SK-N-SH treated with all-trans-retinoic acid at 6 μM for 48 hours (cell line): Measurements from ENCODE around the gene HS3ST2.
"Not testable (repeated sequence)": the region's sequence is repeated elsewhere in the genome, so short reads cannot be mapped to it uniquely, and the experiment has no call there.

Experiments used
- ATAC-seq: fragments of 200-7000 bp; cut with Tn5 transposase; 3 replicates; pipeline ENCODE4 v1.9.1; 2020; ENCODE audit warnings: mild to moderate bottlenecking, moderate library complexity
- CSDC2 ChIP-seq: fragments of 250-450 bp; sonication (Bioruptor Pico); IDR thresholded peaks from 2 replicates; pipeline ENCODE4 v1.5.0; 2020; ENCODE audit warnings: mild to moderate bottlenecking, moderate library complexity
- ESRRG ChIP-seq: fragments of 250-450 bp; sonication (Bioruptor Pico); IDR thresholded peaks from 2 replicates; pipeline ENCODE4 v1.6.1; 2021; ENCODE audit warnings: mild to moderate bottlenecking
- GLIS3 ChIP-seq: fragments of 250-450 bp; sonication (Bioruptor Pico); IDR thresholded peaks from 2 replicates; pipeline ENCODE4 v1.5.0; 2020; ENCODE audit warnings: mild to moderate bottlenecking, moderate library complexity
- ISL1 ChIP-seq: fragments of 250-450 bp; sonication (Bioruptor Pico); IDR thresholded peaks from 2 replicates; pipeline ENCODE4 v2.1.2; 2022; ENCODE audit warnings: mild to moderate bottlenecking, moderate library complexity
- OSR1 ChIP-seq: fragments of 250-450 bp; sonication (Bioruptor Pico); IDR thresholded peaks from 2 replicates; pipeline ENCODE4 v1.8.0; 2022; ENCODE audit warnings: moderate library complexity, mild to moderate bottlenecking, inconsistent platforms
- PPARA ChIP-seq: fragments of 250-450 bp; sonication (Bioruptor Pico); IDR thresholded peaks from 2 replicates; pipeline ENCODE4 v1.5.0; 2020; ENCODE audit warnings: mild to moderate bottlenecking, borderline replicate concordance
- SNAI2 ChIP-seq: fragments of 250-450 bp; sonication (Bioruptor Pico); IDR thresholded peaks from 2 replicates; pipeline ENCODE4 v1.5.0; 2020; ENCODE audit warnings: mild to moderate bottlenecking, moderate library complexity
- TCF4 ChIP-seq: fragments of 250-450 bp; sonication (Bioruptor Pico); IDR thresholded peaks from 2 replicates; pipeline ENCODE4 v1.8.0; 2021; ENCODE audit warnings: mild to moderate bottlenecking, moderate library complexity, borderline replicate concordance
- TOX ChIP-seq: fragments of 250-450 bp; sonication (Bioruptor Pico); IDR thresholded peaks from 2 replicates; pipeline ENCODE4 v1.8.0; 2021; ENCODE audit warnings: mild to moderate bottlenecking, moderate library complexity, borderline replicate concordance
- ZC3H10 ChIP-seq: fragments of 250-450 bp; sonication (Bioruptor Pico); IDR thresholded peaks from 2 replicates; pipeline ENCODE4 v1.5.1; 2021; ENCODE audit warnings: mild to moderate bottlenecking, moderate library complexity
- ZFP3 ChIP-seq: fragments of 250-450 bp; sonication (Bioruptor Pico); IDR thresholded peaks from 2 replicates; pipeline ENCODE4 v1.5.0; 2020; ENCODE audit warnings: mild to moderate bottlenecking, moderate library complexity
- ZFP30 ChIP-seq: fragments of 450-650 bp; formaldehyde crosslinking; IDR thresholded peaks from 2 replicates; pipeline ENCODE4 v1.5.0; 2022; ENCODE audit warnings: mild to moderate bottlenecking, moderate library complexity
- ZNF565 ChIP-seq: fragments of 450-650 bp; formaldehyde crosslinking; conservative IDR thresholded peaks from 2 replicates; pipeline ENCODE4 v1.5.0; 2020; ENCODE audit warnings: low read depth, mild to moderate bottlenecking, moderate library complexity
- ZNF70 ChIP-seq: fragments of 450-650 bp; formaldehyde crosslinking; IDR thresholded peaks from 2 replicates; pipeline ENCODE4 v1.5.0; 2020; ENCODE audit warnings: mild to moderate bottlenecking, moderate library complexity
- ZNF8 ChIP-seq: fragments of 450-650 bp; formaldehyde crosslinking; IDR thresholded peaks from 2 replicates; pipeline ENCODE4 v1.5.0; 2020; ENCODE audit warnings: mild to moderate bottlenecking, moderate library complexity
- TF ChIP-seq, protein P1 (sequence below): fragments of 250-450 bp; sonication (Bioruptor Pico); IDR thresholded peaks from 2 replicates; pipeline ENCODE4 v1.5.0; 2020; ENCODE audit warnings: mild to moderate bottlenecking, moderate library complexity
- TF ChIP-seq, protein P2 (sequence below): fragments of 250-450 bp; sonication (Bioruptor Pico); IDR thresholded peaks from 2 replicates; pipeline ENCODE4 v1.5.1; 2020; ENCODE audit warnings: low read depth, mild to moderate bottlenecking, moderate library complexity
- TF ChIP-seq, protein P3 (sequence below): fragments of 250-450 bp; sonication (Bioruptor Pico); IDR thresholded peaks from 2 replicates; pipeline ENCODE4 v1.8.0; 2020; ENCODE audit warnings: mild to moderate bottlenecking, moderate library complexity, borderline replicate concordance

Gene HS3ST2

DNA sequence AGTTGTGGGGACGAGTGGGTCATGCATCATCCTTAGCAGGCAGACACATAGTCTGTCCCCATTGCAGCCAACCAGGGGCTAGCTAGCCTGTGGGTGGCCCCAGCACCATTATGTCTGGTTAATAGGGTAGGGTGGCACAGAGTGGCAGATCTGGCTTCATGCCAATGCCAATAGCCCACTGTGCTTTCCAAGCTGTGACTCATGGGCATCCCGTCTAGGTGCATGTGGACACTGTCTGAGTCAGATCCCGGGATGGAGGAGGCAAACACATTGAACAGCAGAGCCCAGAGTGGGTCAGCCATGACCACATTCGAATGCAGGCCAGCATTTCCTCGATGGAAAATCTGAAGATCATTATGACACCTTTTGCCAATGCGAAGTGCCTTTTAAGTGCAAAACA is 2.5 kb downstream of the HS3ST2 start:
- TF ChIP-seq TCF4 (no peak), TOX (no peak), ZFP3 (CRISPR knock-in tag) (no peak)
- TF ChIP-seq, protein P1, sequence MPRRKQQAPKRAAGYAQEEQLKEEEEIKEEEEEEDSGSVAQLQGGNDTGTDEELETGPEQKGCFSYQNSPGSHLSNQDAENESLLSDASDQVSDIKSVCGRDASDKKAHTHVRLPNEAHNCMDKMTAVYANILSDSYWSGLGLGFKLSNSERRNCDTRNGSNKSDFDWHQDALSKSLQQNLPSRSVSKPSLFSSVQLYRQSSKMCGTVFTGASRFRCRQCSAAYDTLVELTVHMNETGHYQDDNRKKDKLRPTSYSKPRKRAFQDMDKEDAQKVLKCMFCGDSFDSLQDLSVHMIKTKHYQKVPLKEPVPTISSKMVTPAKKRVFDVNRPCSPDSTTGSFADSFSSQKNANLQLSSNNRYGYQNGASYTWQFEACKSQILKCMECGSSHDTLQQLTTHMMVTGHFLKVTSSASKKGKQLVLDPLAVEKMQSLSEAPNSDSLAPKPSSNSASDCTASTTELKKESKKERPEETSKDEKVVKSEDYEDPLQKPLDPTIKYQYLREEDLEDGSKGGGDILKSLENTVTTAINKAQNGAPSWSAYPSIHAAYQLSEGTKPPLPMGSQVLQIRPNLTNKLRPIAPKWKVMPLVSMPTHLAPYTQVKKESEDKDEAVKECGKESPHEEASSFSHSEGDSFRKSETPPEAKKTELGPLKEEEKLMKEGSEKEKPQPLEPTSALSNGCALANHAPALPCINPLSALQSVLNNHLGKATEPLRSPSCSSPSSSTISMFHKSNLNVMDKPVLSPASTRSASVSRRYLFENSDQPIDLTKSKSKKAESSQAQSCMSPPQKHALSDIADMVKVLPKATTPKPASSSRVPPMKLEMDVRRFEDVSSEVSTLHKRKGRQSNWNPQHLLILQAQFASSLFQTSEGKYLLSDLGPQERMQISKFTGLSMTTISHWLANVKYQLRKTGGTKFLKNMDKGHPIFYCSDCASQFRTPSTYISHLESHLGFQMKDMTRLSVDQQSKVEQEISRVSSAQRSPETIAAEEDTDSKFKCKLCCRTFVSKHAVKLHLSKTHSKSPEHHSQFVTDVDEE = no peak
- no peak for ATAC-seq

DNA sequence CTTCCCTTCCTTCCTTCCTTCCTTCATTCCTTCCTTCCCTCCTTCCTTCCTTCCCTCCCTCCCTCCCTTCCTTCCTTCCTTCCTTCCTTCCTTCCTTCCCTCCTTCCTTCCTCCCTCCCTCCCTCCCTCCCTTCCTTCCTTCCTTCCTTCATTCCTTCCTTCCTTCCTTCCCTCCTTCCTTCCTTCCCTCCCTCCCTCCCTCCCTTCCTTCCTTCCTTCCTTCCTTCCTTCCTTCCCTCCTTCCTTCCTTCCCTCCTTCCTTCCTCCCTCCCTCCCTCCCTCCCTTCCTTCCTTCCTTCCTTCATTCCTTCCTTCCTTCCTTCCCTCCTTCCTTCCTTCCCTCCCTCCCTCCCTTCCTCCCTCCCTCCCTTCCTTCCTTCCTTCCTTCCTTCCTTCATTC is 4.8 kb downstream of the HS3ST2 start:
- not testable (repeated sequence) for ATAC-seq

DNA sequence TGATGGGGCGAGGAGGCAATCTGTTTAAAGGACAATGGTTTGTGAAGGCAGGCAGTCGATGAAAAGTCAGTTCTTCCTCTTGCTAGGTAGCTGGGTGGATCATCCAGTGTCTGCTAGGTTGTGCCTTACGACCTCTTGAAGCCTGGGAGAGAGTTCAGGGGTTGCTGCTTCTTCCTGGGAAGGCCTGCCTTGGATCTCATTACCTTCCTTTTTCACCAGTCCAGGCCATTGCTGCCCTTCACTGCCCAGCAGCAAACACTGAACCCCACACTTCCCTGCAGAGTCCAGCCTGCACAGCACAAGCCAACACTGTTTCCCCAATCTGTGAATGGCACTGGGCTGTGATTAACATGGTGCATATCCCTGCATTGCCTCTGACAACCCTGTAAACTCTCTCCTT is 24.7 kb downstream of the HS3ST2 start:
- ATAC-seq = no peak
- TF ChIP-seq ZNF8 (CRISPR knock-in tag) (no peak), GLIS3 (CRISPR knock-in tag) (no peak), CSDC2 (CRISPR knock-in tag) (no peak), ZFP3 (CRISPR knock-in tag) (no peak)
- TF ChIP-seq, protein P2, sequence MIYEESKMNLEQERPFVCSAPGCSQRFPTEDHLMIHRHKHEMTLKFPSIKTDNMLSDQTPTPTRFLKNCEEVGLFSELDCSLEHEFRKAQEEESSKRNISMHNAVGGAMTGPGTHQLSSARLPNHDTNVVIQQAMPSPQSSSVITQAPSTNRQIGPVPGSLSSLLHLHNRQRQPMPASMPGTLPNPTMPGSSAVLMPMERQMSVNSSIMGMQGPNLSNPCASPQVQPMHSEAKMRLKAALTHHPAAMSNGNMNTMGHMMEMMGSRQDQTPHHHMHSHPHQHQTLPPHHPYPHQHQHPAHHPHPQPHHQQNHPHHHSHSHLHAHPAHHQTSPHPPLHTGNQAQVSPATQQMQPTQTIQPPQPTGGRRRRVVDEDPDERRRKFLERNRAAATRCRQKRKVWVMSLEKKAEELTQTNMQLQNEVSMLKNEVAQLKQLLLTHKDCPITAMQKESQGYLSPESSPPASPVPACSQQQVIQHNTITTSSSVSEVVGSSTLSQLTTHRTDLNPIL (CRISPR knock-in tag) = no peak

DNA sequence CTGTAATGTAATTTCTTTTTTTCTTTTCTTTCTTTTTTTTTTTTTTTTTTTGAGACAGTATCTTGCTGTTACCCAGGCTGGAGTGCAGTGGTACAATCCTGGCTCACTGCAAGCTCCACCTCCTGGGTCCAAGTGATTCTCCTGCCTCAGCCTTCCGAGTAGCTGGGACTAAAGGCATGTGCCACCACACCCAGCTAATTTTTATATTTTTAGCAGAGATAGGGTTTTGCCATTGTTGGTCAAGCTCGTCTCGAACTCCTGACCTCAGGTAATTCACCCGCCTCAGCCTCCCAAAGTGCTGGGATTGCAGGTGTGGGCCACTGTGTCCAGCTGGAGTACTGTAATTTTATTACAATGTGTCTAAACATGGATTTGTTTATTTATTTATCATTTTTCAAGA is 28.1 kb downstream of the HS3ST2 start:
- not testable (repeated sequence) for ATAC-seq

DNA sequence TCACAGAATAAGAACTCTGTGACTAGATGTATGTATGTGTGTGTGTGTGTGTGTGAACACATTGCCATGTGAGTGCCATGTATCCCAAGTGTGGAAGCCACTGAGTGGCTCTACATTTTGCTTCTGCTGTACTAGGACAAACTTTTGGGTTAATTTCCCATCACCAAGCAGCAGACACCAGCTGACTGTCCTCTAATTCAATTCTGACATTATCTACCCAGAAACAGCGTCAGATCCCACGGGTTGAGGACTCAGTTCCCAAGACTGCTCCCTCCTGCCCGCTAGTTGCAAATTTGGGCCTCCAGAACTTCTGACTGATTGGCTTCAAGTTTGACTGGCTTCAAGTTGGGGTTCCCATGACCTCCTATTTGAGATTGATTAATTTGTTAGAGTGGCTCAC is 29.2 kb downstream of the HS3ST2 start:
- TF ChIP-seq OSR1 (no peak), ZNF565 (CRISPR knock-in tag) (no peak), SNAI2 (CRISPR knock-in tag) (no peak), GLIS3 (CRISPR knock-in tag) (no peak), ISL1 (CRISPR knock-in tag) (no peak), TOX (no peak), ZNF70 (CRISPR knock-in tag) (no peak), ZFP30 (CRISPR knock-in tag) (no peak), CSDC2 (CRISPR knock-in tag) (no peak), ESRRG (CRISPR knock-in tag) (no peak), ZNF8 (CRISPR knock-in tag) (no peak), PPARA (no peak)
- TF ChIP-seq, protein P3, sequence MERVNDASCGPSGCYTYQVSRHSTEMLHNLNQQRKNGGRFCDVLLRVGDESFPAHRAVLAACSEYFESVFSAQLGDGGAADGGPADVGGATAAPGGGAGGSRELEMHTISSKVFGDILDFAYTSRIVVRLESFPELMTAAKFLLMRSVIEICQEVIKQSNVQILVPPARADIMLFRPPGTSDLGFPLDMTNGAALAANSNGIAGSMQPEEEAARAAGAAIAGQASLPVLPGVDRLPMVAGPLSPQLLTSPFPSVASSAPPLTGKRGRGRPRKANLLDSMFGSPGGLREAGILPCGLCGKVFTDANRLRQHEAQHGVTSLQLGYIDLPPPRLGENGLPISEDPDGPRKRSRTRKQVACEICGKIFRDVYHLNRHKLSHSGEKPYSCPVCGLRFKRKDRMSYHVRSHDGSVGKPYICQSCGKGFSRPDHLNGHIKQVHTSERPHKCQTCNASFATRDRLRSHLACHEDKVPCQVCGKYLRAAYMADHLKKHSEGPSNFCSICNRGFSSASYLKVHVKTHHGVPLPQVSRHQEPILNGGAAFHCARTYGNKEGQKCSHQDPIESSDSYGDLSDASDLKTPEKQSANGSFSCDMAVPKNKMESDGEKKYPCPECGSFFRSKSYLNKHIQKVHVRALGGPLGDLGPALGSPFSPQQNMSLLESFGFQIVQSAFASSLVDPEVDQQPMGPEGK (CRISPR knock-in tag) = no peak
- ATAC-seq = no peak

DNA sequence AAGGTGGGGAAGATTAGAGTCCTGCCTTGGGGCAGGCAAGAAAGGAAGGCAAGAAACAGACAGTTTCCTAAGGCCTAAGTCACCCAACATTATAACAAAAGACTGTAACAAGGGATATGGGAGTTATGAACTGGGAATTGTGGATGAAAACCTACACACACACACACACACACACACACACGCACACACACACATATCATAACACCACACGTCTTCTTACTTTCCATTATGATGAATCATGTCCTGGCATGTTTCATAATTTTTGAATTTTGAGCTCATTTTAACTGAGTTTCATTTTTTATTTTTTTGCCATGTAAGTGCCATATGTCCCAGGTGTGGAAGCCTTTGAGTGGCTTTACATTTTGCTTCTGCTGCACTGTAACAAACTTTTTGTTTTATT is 29.9 kb downstream of the HS3ST2 start:
- ATAC-seq = no peak
- TF ChIP-seq ZFP30 (CRISPR knock-in tag) = no peak

DNA sequence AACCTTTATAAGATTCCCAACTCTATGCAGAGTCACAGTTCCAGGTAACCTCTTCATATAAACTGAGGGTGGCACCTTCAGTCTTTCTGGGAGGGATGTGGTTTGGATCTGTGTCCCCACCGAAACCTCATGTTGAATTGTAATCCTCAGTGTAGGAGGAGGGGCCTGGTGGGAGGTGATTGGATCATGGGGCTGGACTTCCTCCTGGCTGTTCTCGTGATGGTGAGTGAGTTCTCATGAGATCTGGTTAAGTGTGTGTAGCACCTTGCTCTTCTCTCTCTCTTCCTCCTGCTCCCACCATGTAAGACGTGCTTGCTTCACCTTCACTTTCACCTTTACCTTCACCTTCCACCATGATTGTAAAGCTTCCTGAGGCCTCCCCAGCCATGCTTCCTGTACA is 30.5 kb downstream of the HS3ST2 start:
- TF ChIP-seq ZC3H10 (CRISPR knock-in tag) (no peak), PPARA (no peak), ZFP30 (CRISPR knock-in tag) (no peak), TCF4 (no peak), ISL1 (CRISPR knock-in tag) (no peak), OSR1 (no peak), ZNF70 (CRISPR knock-in tag) (no peak), ZNF8 (CRISPR knock-in tag) (no peak)
- TF ChIP-seq, protein P2 (CRISPR knock-in tag) = no peak
- ATAC-seq = no peak
